Immature natural killer cell (primary cell): ENCODE data around the gene GRB10. TPM values are rescaled to one million over a fixed set of nuclear protein-coding genes. Genes with fewer than 3 reads are reported as not detected.

ENCODE experiments used
- DNase-seq, 3 donors: peaks; one replicate each; pipeline ENCODE4 v3.0.0; 2022; ENCODE audit warnings: mixed read lengths in 1 of 3
- H3K27ac Mint-ChIP-seq, 6 donors: one replicate each; pipeline ENCODE4 v1.8.0; 2020; ENCODE audit warnings: mixed read lengths in 6 of 6, mild to moderate bottlenecking in 5 of 6, inconsistent platforms in 4 of 6, moderate library complexity in 3 of 6
- H3K27me3 Mint-ChIP-seq, 3 donors: one replicate each; pipeline ENCODE4 v1.8.0; 2020 to 2021; ENCODE audit warnings: low read depth in 3 of 3, mild to moderate bottlenecking in 3 of 3, mixed read lengths in 3 of 3, moderate library complexity in 3 of 3, inconsistent platforms in 1 of 3
- H3K36me3 Mint-ChIP-seq, 3 donors: one replicate each; pipeline ENCODE4 v1.8.0; 2020; ENCODE audit warnings: mixed read lengths in 3 of 3, inconsistent platforms in 2 of 3, mild to moderate bottlenecking in 2 of 3
- H3K4me1 Mint-ChIP-seq, 2 donors: one replicate each; pipeline ENCODE4 v1.8.0; 2020; ENCODE audit warnings: inconsistent platforms in 2 of 2, mild to moderate bottlenecking in 2 of 2, mixed read lengths in 2 of 2, moderate library complexity in 1 of 2
- H3K4me3 Mint-ChIP-seq, 5 donors: one replicate each; pipeline ENCODE4 v1.8.0; 2020; ENCODE audit warnings: mild to moderate bottlenecking in 5 of 5, mixed read lengths in 5 of 5, inconsistent platforms in 3 of 5, moderate library complexity in 3 of 5
- H3K9me3 Mint-ChIP-seq, 6 donors: one replicate each; pipeline ENCODE4 v1.8.0; 2020; ENCODE audit warnings: mild to moderate bottlenecking in 6 of 6, mixed read lengths in 6 of 6, inconsistent platforms in 4 of 6, moderate library complexity in 3 of 6
- polyA plus RNA-seq, 3 donors: library from polyadenylated mRNA; unstranded; fragments of 300-500 nt; fragmentation: Illumina TruSeq; gene quantifications; one replicate each; pipeline ENCODE4 v1.2.3, GENCODE V29; 2021

GRB10 gene
- polyA plus RNA-seq, 3 donors from 2014 or later, result not detected

GRCh38 chr7:50676740-50677637 is 105.7 kb downstream of the GRB10 start:
- H3K4me3 Mint-ChIP-seq, result no peak overlapping the region
- H3K27ac Mint-ChIP-seq, result peak overlapping the region in 1 of 6 donors; percentile 4
- no peaks in the 10 kb centered on the region for H3K36me3 Mint-ChIP-seq
- H3K9me3 Mint-ChIP-seq, result peaks cover 0 to 2% (median 0%) of the 10 kb centered on the region in 6 donors
- peaks cover 0 to 15% (median under 1%) of the 10 kb centered on the region in 3 donors for H3K27me3 Mint-ChIP-seq
- DNase-seq, result no peak
- no peaks in the 10 kb centered on the region for H3K4me1 Mint-ChIP-seq

GRCh38 chr7:50676079-50676478 is 106.6 kb downstream of the GRB10 start:
- Mint-ChIP-seq H3K9me3 (peaks cover 0 to 2% (median 0%) of the 10 kb centered on the region in 6 donors), H3K4me1 (no peaks in the 10 kb centered on the region), H3K27me3 (peaks cover 0 to 11% (median 1%) of the 10 kb centered on the region in 3 donors), H3K4me3 (no peak overlapping the region), H3K27ac (no peak overlapping the region), H3K36me3 (no peaks in the 10 kb centered on the region)
- no peak for DNase-seq

- Mint-ChIP-seq H3K9me3 (peaks cover 0 to 2% (median 0%) of the 10 kb centered on the region in 6 donors), H3K27me3 (peaks cover 0 to 9% (median 1%) of the 10 kb centered on the region in 3 donors), H3K36me3 (no peaks in the 10 kb centered on the region), H3K4me3 (no peak overlapping the region), H3K27ac (no peak overlapping the region), H3K4me1 (no peaks in the 10 kb centered on the region)
- DNase-seq, result no peak
Observed at GRCh38 chr7:50674896-50675835, 107.5 kb downstream of the GRB10 start.

GRCh38 chr7:50674299-50674698 is 108.4 kb downstream of the GRB10 start:
- Mint-ChIP-seq H3K36me3 (no peaks in the 10 kb centered on the region), H3K4me1 (no peaks in the 10 kb centered on the region), H3K9me3 (peaks cover 0 to 2% (median 0%) of the 10 kb centered on the region in 6 donors), H3K4me3 (no peak overlapping the region), H3K27me3 (peaks cover 0 to 9% (median 1%) of the 10 kb centered on the region in 3 donors), H3K27ac (no peak overlapping the region)
- DNase-seq, result no peak

GRCh38 chr7:50673096-50673495 is 109.6 kb downstream of the GRB10 start:
- DNase-seq, result no peak
- peaks cover 0 to 2% (median 0%) of the 10 kb centered on the region in 6 donors for H3K9me3 Mint-ChIP-seq
- no peak overlapping the region for H3K27ac Mint-ChIP-seq
- peaks cover 0 to 9% (median 1%) of the 10 kb centered on the region in 3 donors for H3K27me3 Mint-ChIP-seq
- no peak overlapping the region for H3K4me3 Mint-ChIP-seq
- no peaks in the 10 kb centered on the region for H3K36me3 Mint-ChIP-seq
- no peaks in the 10 kb centered on the region for H3K4me1 Mint-ChIP-seq

GRCh38 chr7:50672045-50672444 is 110.7 kb downstream of the GRB10 start:
- H3K27me3 Mint-ChIP-seq, result peaks cover 0 to 9% (median 1%) of the 10 kb centered on the region in 3 donors
- DNase-seq, result no peak

GRCh38 chr7:50671386-50671785 is 111.3 kb downstream of the GRB10 start:
- no peak for DNase-seq
- Mint-ChIP-seq H3K4me3 (no peak overlapping the region), H3K9me3 (peaks cover 0 to 2% (median 0%) of the 10 kb centered on the region in 6 donors), H3K27me3 (peaks cover 0 to 9% (median 1%) of the 10 kb centered on the region in 3 donors), H3K27ac (no peak overlapping the region), H3K36me3 (no peaks in the 10 kb centered on the region), H3K4me1 (no peaks in the 10 kb centered on the region)

More at GRCh38 chr7:50672045-50672444, 110.7 kb downstream of the GRB10 start:
- Mint-ChIP-seq H3K27ac (no peak overlapping the region), H3K4me3 (no peak overlapping the region), H3K36me3 (no peaks in the 10 kb centered on the region), H3K9me3 (peaks cover 0 to 2% (median 0%) of the 10 kb centered on the region in 6 donors), H3K4me1 (no peaks in the 10 kb centered on the region)

GRCh38 chr7:50669890-50670289 is 112.8 kb downstream of the GRB10 start:
- no peak overlapping the region for H3K27ac Mint-ChIP-seq
- H3K9me3 Mint-ChIP-seq, result peaks cover 0 to 2% (median 0%) of the 10 kb centered on the region in 6 donors
- H3K27me3 Mint-ChIP-seq, result peaks cover 1 to 9% (median 2%) of the 10 kb centered on the region in 3 donors
- H3K4me3 Mint-ChIP-seq, result no peak overlapping the region
- no peak for DNase-seq
- H3K36me3 Mint-ChIP-seq, result no peaks in the 10 kb centered on the region
- peaks cover 0 to 3% of the 10 kb centered on the region in 2 donors for H3K4me1 Mint-ChIP-seq

- Mint-ChIP-seq H3K4me1 (peaks cover 8 to 11% of the 10 kb centered on the region in 2 donors), H3K27me3 (peaks cover 1 to 3% (median 2%) of the 10 kb centered on the region in 3 donors), H3K36me3 (no peaks in the 10 kb centered on the region), H3K4me3 (no peak overlapping the region), H3K27ac (no peak overlapping the region), H3K9me3 (no peaks in the 10 kb centered on the region)
- no peak for DNase-seq
Observed at GRCh38 chr7:50667789-50668226, 114.9 kb downstream of the GRB10 start.

- Mint-ChIP-seq H3K36me3 (no peaks in the 10 kb centered on the region), H3K9me3 (no peaks in the 10 kb centered on the region), H3K27me3 (peaks cover 1 to 3% (median 2%) of the 10 kb centered on the region in 3 donors), H3K27ac (peak overlapping the region in 1 of 6 donors; percentile 40), H3K4me1 (peaks cover 13 to 15% of the 10 kb centered on the region in 2 donors), H3K4me3 (no peak overlapping the region)
- no peak for DNase-seq
Observed at GRCh38 chr7:50667338-50667737, 115.4 kb downstream of the GRB10 start.

- Mint-ChIP-seq H3K36me3 (no peaks in the 10 kb centered on the region), H3K27ac (peak overlapping the region in 1 of 6 donors; percentile 55), H3K4me3 (no peak overlapping the region), H3K27me3 (peaks cover 2 to 3% (median 3%) of the 10 kb centered on the region in 3 donors), H3K9me3 (no peaks in the 10 kb centered on the region), H3K4me1 (peaks cover 25 to 28% of the 10 kb centered on the region in 2 donors)
- DNase-seq, result no peak
Observed at GRCh38 chr7:50666124-50666496, 116.6 kb downstream of the GRB10 start.

- Mint-ChIP-seq H3K4me1 (peaks cover 30 to 33% of the 10 kb centered on the region in 2 donors), H3K27ac (peak overlapping the region in 2 of 6 donors; percentile 35 to 55), H3K9me3 (no peaks in the 10 kb centered on the region), H3K27me3 (peaks cover 0 to 3% (median 2%) of the 10 kb centered on the region in 3 donors), H3K4me3 (no peak overlapping the region), H3K36me3 (no peaks in the 10 kb centered on the region)
- DNase-seq, result no peak
Observed at GRCh38 chr7:50665403-50666123, 117.1 kb downstream of the GRB10 start.

GRCh38 chr7:50664937-50665336 is 117.8 kb downstream of the GRB10 start:
- Mint-ChIP-seq H3K27me3 (peaks cover 3 to 8% (median 5%) of the 10 kb centered on the region in 3 donors), H3K36me3 (no peaks in the 10 kb centered on the region), H3K9me3 (no peaks in the 10 kb centered on the region), H3K4me1 (peaks cover 37 to 39% of the 10 kb centered on the region in 2 donors), H3K4me3 (peak overlapping the region in 1 of 5 donors; percentile 25), H3K27ac (peak overlapping the region in 3 of 6 donors; percentile 13 to 61 (median 35))
- no peak for DNase-seq
